WERI-Rb-1 (cell line): ENCODE results near the gene DBN1.

ENCODE experiments used
- DNase-seq: peaks from one replicate; pipeline ENCODE4 v3.0.0-alpha.2; 2020
- H3K27ac ChIP-seq: fragments of 250-450 bp; sonication (Bioruptor Pico); 2 replicates; pipeline ENCODE4 v1.5.1; 2020; ENCODE audit warnings: mild to moderate bottlenecking, moderate library complexity
- H3K27me3 ChIP-seq: fragments of 250-450 bp; sonication (Bioruptor Pico); 2 replicates; pipeline ENCODE4 v1.5.1; 2021; ENCODE audit warnings: mild to moderate bottlenecking, low read depth, moderate library complexity; ENCODE audit not compliant: insufficient read depth, severe bottlenecking
- H3K36me3 ChIP-seq: fragments of 250-450 bp; sonication (Bioruptor Pico); 2 replicates; pipeline ENCODE4 v1.5.1; 2020; ENCODE audit warnings: mild to moderate bottlenecking, moderate library complexity
- H3K4me3 ChIP-seq: 2 replicates; pipeline ENCODE4 v1.5.1; 2011; ENCODE audit warnings: low read depth, mild to moderate bottlenecking, control low read depth, low read length
- H3K9me3 ChIP-seq: fragments of 250-450 bp; sonication (Bioruptor Pico); 2 replicates; pipeline ENCODE4 v1.5.1; 2021; ENCODE audit warnings: mild to moderate bottlenecking, moderate library complexity; ENCODE audit not compliant: severe bottlenecking
- TF ChIP-seq, protein P1 (sequence below): IDR thresholded peaks from 2 replicates; pipeline ENCODE4 v1.5.1; 2011; ENCODE audit warnings: low read depth, mild to moderate bottlenecking, control low read depth, inconsistent platforms, low read length

DBN1 gene

DNA sequence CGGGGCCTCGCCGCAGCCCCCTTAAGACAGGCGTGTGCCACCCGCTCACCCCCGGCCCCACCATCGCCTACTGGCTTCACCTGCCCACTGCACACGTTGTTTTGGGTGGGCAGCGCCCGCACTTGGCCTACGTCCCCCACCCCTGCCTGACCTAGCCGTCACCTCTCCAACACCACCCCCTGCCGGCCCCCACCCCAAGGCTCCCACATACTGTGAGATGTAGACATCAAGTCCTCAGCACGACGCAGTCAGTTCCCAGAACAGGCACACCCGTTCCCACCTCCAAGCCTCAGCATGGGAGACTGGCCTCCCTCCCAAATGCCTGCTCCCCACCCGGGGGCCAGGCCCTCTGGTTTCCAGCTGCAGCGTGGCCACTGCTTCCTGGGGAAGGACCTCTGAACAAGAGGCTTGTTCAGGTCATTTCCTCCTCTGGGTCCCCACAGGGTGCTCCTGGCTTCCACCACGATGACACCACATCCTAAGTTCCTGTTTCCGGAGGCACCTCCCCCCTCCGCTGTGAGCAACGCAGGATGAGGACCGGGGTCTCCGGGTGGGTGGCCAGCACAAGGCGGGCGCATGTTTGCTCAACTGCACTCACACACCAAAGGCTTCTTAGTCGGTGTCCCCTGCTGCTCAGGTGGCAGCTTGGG, 11.3 kb downstream of the DBN1 start:
- H3K36me3 ChIP-seq = peaks cover 54% of the 10 kb centered on the region

DNA sequence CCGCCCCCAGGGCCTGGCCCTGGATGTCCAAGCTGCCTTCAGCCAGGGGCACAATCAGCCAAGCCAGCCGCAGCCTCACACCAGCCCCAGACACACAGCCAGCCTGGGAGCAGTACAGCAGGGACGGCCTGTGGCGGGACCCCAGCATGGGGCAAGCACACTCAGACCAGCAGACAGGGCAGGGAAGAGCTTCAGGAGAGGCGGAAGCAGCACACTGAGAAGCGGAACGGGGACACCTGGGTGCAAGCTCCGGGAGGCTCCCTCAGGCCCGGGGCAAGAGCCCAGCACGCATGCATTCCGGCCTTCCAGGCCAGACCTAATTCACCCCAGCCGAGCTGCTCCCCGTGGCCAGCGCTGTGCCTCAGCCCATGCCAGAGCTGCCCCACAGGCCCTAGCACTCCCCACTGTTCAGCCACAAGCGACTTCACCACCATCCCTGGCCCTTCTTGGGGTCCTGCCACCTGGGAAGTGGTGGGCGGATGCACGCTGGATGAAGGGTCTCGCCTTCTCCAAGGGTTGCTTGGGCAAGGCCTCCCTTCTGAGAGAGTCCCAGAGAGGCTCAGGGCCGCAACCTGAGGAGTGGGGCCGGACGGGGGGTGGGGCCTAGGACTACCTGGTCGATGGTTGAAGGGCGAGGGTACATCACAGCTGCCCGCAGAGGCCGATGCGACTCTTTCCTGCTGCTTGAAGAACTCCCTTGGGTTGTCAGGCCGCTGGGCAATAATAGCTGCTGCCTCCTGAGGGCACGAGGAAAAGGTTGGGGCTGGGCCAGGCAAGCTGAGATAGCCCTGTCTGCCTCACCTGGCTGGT, 13.4 kb downstream of the DBN1 start:
- Histone ChIP-seq H3K9me3 (no peaks in the 10 kb centered on the region), H3K4me3 (no peak overlapping the region), H3K27me3 (no peaks in the 10 kb centered on the region), H3K27ac (no peak overlapping the region), H3K36me3 (peaks cover 37% of the 10 kb centered on the region)
- DNase-seq = no peak
- TF ChIP-seq, protein P1, sequence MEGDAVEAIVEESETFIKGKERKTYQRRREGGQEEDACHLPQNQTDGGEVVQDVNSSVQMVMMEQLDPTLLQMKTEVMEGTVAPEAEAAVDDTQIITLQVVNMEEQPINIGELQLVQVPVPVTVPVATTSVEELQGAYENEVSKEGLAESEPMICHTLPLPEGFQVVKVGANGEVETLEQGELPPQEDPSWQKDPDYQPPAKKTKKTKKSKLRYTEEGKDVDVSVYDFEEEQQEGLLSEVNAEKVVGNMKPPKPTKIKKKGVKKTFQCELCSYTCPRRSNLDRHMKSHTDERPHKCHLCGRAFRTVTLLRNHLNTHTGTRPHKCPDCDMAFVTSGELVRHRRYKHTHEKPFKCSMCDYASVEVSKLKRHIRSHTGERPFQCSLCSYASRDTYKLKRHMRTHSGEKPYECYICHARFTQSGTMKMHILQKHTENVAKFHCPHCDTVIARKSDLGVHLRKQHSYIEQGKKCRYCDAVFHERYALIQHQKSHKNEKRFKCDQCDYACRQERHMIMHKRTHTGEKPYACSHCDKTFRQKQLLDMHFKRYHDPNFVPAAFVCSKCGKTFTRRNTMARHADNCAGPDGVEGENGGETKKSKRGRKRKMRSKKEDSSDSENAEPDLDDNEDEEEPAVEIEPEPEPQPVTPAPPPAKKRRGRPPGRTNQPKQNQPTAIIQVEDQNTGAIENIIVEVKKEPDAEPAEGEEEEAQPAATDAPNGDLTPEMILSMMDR = no peak

More for the DNA sequence above, 11.3 kb downstream of the DBN1 start:
- Histone ChIP-seq H3K9me3 (no peaks in the 10 kb centered on the region), H3K27ac (no peak overlapping the region), H3K27me3 (no peaks in the 10 kb centered on the region), H3K4me3 (no peak overlapping the region)
- TF ChIP-seq, protein P1 = no peak
- DNase-seq = no peak

DNA sequence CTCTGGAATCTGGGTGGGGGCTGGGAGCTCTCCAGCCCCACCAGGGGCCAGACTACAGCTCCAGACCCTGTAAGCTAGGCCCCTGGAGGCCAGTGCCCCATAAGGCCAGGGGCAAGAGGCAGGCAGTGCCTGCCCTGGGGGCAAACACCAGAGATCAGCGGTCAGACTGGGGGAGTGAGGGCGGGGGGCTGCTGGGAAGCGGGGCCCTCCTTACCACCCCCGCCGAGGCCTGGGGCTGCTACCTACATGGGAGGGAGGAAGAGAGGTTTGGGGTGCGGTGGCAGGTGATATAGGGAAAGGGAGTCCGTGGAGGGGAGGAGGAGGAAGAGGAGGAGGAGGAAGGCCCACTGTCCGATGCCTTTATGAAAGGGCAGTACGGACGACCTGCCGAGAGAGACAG, 14.1 kb downstream of the DBN1 start:
- Histone ChIP-seq H3K36me3 (peaks cover 32% of the 10 kb centered on the region), H3K9me3 (no peaks in the 10 kb centered on the region), H3K27ac (no peak overlapping the region), H3K4me3 (no peak overlapping the region), H3K27me3 (no peaks in the 10 kb centered on the region)
- DNase-seq = no peak
- TF ChIP-seq, protein P1 = no peak

DNA sequence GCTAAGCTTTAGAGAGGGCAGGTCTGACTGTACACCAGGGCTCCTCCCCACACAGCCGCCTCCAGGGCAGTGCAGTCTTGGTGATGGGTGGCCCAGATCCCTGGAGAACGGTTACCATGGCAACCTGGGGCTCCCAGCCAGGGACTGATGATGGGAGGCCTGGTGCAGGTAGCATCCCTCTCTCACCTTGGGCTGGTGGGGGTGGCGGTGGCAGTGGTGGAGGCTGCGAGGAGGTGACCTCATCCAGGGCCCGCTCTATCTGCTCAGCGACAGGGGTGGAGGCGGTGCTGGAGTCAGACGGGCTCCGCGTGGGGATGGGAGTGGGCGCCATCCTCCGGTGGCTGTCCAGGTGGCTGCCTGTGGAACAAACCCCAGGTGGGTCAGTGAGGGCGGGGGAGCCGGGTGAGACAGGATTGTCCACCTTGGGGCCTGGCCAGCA, 14.5 kb downstream of the DBN1 start:
- TF ChIP-seq, protein P1 = no peak
- DNase-seq = no peak
- Histone ChIP-seq H3K27ac (no peak overlapping the region), H3K36me3 (peaks cover 29% of the 10 kb centered on the region), H3K9me3 (no peaks in the 10 kb centered on the region), H3K27me3 (no peaks in the 10 kb centered on the region), H3K4me3 (no peak overlapping the region)

DNA sequence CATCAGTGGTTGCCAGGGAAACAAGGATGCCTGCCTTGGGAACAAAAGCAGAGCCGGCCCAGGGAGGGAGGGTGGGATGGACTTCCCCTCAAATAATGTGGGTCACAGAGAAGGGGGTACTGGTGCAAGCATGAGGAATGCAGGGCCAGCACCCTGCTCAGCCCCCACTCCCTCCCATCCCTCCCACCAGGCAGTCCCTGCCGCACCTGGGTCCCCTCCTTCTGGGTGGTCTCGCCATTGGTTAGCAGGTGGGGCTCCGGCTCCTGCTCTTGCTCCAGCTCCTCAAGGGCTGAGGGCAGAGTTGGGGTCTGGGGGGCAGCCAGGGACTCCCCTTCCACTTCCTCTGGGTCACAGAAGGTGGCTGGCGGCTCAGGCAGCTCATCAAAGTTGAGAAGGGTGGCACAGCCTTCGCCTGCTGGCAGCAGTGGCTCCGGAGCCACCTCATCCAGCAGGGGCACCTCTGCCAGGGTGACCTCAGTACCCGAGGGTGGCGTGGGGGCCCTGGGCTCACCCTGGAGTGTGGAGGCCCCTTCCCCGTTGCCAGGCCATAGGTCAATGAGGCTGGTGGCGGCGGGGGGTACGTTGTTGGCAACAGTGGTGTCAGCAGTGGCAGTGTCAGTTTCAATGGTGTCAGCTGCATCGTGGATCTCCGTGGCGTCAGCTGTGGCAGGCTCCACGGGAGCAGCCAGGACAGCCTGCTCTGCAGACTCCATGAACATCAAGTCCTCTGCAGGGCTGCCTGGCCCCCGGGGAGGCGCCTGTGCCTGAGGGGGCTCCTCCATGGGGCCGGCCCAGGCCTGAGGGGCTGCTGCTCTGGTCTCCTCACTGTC, 15.4 kb downstream of the DBN1 start:
- no peak for DNase-seq
- Histone ChIP-seq H3K4me3 (no peak overlapping the region), H3K27me3 (no peaks in the 10 kb centered on the region), H3K9me3 (no peaks in the 10 kb centered on the region), H3K27ac (no peak overlapping the region), H3K36me3 (peaks cover 21% of the 10 kb centered on the region)
- TF ChIP-seq, protein P1 = no peak
